HG03342 (cell line): ENCODE measurements around the gene FGA.

ENCODE experiments used
- ATAC-seq: cut with Tn5 transposase; IDR thresholded peaks from one replicate; pipeline ENCODE4 v1.9.1; 2021; ENCODE audit warnings: mild to moderate bottlenecking, moderate library complexity; ENCODE audit not compliant: unreplicated experiment

Gene FGA

DNA sequence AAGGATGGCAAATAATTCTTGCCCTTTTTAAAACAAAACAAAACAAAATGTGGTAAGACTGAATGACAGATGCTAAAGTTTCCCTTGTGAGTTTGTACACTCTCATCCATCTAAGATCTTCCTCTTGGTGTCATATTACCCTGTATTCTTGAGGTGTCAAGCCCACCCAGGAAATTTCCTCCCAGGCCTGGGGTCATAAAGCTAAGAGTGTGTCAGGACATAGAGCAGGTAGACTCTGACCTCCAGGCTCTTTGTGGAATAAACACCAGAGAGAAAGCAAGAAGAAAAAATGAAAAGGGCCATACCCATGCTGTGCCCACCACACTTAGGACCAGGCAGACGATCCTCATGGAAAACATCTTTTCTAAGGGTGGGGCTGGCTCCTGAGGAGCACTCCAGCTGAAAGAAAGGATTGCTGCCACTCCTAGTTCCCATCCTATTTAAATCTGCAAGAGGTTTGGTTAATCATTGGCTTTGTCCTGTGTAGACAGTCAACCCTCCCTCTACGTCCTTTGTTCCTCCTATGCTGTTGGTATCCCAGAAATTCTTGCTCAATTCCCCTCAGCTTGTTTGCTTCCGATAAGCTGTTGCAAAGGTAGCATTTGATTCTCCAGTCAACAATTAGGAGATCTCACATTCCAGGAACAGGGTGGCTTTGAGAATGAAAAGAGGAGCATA lies at the start of gene FGA:
TSS of gene FGA (minus strand) at position 414 of the 678 bp plus-strand sequence. CDS start at position 359, 55 bp downstream.
- ATAC-seq, result no peak

DNA sequence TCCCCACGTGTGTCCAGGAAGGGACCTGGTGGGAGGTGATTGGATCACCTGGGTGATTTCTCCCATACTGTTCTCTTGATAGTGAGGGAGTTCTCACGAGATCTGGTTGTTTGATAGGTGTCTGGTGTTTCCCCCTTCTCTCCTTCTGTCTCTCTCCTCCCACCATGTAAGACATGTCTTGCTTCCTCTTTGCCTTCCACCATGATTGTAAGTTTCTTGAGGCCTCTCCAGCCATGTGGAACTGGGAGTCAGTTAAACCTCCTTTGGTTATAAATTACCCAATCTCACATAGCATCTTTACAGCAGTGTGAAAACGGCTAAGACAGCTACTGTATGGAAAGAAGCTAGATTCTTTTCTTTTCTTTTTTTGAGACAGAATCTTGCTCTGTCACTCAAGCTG lies 43.5 kb upstream of the FGA start:
- ATAC-seq, result peak; percentile 60

GRCh38 chr4:154631828-154632227 lies 41.3 kb upstream of the FGA start:
- ATAC-seq, result no peak

DNA sequence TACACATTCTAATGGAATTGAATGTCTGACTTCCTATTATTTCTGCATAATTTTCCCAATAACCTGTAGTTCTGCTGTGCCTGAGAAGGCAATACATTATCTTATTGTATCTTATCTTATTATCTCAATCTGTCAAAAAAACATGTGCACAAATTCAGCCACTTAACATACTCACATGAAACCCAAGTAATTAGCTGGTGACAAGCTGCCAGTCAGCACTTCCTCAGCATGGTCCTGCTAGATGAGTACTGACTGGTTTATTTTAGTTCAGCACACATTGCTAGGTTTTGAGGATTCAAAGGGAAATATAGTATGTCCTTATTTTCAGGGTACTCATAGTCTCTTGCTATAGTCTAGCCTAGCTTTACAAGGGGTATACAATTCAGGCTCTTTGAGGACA lies 39.8 kb upstream of the FGA start:
- ATAC-seq, result no peak

DNA sequence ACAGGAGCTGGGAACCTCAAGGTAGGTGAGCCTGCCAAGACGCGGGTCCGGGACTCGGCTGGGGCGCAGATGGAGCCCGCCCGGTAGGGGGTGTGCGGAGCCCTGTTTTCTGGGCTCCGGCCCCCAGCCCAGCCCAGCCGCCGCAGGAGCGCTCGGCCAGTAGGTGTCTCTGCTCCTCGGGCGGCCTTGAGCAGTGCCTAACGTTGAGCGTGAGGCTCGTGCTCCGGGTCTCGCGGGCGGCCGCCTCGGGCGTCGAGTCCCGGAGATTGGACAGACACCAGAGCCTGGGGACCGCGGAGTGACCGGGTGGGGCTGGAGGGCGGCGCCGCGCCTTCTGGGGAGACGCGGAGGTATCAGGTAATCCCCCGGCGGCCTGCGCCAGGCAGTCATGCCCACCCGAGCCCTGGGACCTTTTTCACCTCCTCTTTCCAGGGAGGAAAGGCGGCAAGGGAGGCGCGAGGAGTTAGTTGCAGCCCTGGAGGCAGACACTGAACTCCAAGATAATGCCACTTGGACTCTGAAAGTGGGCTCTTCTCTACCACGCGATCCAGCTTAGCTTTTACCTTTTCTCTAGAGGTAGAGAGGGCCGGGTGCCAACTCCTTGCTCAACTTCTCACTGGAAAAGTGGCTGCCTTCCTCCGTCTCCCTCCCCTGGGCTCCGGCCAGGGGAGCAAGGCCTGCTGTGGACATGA lies 36.4 kb upstream of the FGA start:
- ATAC-seq, result peak; percentile 98

DNA sequence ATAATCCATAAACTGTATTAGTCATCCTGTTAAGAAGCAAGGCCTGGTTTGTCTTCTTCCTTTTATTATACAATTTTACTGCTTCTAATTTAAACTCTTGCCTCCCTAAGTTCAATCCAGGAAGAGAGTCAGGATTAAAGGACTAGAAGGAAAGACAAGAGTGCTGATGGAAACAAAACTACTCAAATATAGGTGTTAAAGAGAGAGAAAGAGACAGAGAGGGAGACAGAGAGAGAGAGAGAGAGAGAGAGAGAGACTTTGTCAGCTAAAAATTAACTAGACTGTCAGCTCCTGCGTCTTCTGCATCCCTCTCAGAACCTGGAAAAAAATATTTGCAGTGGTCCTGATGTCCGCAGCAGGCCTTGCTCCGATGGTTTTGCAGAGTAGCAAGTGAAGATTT lies 35.4 kb upstream of the FGA start:
- no peak for ATAC-seq

DNA sequence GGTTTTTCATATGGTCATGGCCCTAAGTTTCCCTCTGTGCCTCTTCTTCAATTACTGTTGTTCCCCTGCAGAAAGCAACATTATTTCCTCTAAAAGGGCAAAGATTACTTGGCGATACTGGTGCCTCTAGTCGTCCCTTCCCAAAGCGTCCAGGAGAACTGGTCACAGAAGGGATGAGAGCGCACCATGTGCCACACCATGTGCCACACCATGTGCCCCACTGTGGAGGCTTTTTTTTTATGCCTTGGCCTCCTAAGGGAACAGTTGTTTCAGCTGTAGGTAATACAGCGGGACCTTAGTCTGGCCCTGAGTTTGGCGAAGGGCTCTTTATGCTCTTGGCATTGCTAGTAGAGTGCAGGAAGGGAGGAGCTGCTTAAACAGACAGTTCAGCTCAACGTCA lies 33.5 kb upstream of the FGA start:
- ATAC-seq, result no peak

- no peak for ATAC-seq
These were observed 32.9 kb upstream of the FGA start for GRCh38 chr4:154623436-154623835.

- ATAC-seq, result peak; percentile 43
These were observed 32.1 kb upstream of the FGA start for GRCh38 chr4:154622598-154622997.

GRCh38 chr4:154620111-154620510 lies 29.6 kb upstream of the FGA start:
- ATAC-seq, result no peak

- peak; percentile 63 for ATAC-seq
These were observed 28.3 kb upstream of the FGA start for GRCh38 chr4:154618708-154619315.

GRCh38 chr4:154617820-154618317 lies 27.3 kb upstream of the FGA start:
- ATAC-seq, result no peak

DNA sequence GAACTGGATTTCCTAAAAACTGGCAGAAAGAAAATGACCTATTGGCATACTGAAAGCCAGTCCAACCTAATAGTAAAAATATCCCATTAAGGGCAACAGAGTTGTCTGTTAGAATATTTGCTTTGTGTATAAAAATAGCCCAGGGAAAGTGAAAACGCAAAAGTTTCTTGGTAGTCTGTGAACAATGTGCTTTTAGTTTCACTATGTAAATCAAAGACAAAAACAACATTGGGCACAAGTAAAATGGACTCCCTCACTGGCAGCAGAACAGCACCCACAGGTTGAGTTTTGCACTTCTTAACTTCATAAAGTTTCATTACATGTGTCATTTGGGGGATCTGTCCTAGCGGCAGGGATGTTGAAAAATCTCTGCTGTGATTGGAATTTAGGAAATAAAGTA lies 26.2 kb upstream of the FGA start:
- peak; percentile 95 for ATAC-seq

DNA sequence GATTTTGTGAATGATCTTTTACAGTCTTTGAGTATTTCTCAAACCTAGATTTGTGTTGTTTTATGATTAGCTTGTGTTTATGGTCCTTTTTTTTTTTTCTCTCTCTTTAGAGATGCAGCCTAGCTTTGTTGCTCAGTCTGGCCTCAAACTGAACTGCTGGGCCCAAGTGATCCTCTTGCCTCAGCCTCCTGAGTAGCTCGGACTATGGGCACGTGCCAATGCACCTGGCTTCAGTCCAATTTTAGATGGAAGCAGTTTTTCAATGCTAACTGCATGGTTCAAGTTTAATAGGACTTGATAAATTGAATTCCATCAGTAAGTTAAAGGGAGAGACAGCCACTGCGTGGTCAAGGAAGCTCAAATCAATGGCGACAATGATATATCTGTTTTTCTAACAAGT lies 25.7 kb upstream of the FGA start:
- ATAC-seq, result no peak

DNA sequence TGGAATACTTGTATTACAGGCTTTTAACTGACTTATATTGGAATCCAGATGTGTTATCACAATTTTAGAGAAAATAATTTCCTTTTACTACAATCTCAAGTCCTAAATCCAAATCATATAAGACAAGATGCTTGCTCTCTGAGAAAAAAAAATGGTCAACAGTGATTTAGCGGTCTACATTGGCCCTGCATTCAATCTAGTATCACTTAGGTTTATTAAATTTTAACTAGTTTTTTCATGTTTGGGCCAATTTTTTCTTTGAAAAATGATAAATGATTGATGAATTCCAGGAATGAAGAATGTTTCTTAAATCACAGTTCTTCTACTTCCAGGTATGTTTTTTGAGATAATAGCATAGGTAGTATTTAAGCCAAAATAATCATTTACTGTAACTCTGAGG lies 24.7 kb upstream of the FGA start:
- no peak for ATAC-seq

DNA sequence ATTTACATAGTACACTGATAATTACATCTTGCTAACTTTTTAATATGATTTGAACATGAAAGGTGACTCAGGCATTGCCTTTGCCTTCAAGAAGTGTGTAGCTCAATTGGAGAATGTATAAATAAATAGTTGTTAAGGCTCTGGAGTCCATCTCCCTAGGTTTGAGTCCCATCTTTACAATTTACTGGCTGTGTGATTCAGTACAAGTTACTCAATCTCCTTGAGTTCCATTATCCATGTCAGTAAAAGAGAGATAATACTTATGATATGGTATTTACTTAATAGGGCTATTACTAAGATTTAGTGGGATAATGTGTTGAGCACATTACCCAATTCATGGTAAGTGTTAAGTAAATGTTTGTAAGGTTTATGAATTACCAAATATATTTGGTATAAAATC lies 23.8 kb upstream of the FGA start:
- no peak for ATAC-seq

DNA sequence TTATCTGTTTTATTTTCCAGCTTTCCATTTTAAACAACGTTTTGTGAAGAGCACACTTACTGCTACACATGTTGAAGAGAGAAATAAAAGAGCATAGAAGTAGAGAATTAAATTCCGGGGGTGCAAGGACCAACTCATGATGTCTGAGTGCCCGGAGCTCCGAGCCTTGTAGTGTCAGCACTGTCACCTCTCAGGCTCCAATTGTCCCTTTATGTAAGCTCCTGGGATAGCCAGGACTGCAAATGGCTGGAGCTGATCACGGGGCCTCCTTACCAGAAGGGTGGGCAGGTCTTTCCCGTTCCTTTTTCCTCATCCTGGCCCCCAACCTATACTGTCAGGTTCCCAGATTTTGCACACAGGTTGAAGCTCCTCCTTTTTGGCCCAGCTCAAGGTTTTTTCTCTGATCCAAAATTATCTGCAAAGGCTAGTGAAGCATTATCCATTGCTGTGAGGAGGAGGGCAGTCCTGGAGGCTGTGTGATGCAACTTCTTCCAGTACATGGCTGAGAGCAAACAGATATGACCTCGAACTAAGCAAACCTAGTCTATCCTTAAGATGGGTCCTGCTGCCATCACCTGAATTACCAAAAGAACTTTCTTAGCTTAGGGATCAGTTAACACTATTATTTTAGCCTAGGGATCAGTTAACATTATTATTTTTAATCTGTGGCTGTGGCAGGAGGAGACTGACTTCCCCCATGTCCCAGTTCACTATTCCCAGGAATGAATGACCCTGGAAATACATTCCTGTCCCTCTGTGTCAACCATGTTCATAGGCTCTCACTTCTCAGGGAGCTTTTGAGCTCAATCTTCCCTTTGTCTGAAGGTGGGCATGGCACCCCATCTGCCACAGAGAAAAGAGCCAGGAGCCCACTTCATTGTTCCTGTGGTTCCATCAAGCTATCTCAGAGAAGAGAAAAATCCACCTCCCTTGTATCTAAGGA lies 22.2 kb upstream of the FGA start, which contains the start of gene FGG:
TSS of gene FGG (minus strand) at position 185 of the 943 bp plus-strand sequence. CDS start at position 138, 47 bp downstream.
- ATAC-seq, result no peak

DNA sequence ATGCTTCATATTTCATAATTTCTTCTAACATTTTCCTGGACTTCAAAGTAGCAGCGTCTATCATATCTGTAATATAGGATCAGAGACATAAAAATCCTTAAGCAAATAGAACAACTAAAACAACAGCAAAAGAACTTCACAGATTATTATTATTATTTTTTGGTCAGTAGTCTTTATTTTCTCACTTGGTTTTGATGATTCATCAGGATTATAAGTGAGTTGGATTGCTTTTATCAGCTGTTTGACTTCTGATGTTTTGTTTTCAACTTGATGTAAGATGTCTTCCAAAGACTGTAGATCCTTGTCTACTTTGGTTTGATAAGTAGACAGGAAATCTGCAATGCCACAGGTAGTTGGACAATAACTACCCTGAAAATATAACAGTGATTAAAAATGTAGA lies 21.3 kb upstream of the FGA start:
- ATAC-seq, result no peak

GRCh38 chr4:154610582-154610981 lies 20.0 kb upstream of the FGA start:
- ATAC-seq, result no peak

GRCh38 chr4:154609532-154609931 lies 19.0 kb upstream of the FGA start:
- ATAC-seq, result no peak
